Islet precursor cell (in vitro differentiated cells): ENCODE measurements around the gene FRG2C.
"Not testable (repeated sequence)": the region's sequence is repeated elsewhere in the genome, so short reads cannot be mapped to it uniquely, and the experiment has no call there.

Experiments used
- DNase-seq: peaks from one replicate; pipeline ENCODE4 v3.0.0-alpha.2; 2018

The FRG2C gene

GRCh38 chr3:75669348-75670297 lies 5.5 kb downstream of the FRG2C start:
- peak; percentile 81 for DNase-seq

- DNase-seq, result peak; percentile 85
Measured at GRCh38 chr3:75670298-75671286, 6.5 kb downstream of the FRG2C start.

- DNase-seq, result not testable (repeated sequence)
Measured at GRCh38 chr3:75671287-75672139, 7.4 kb downstream of the FRG2C start.

GRCh38 chr3:75672140-75672775 lies 8.1 kb downstream of the FRG2C start:
- peak; percentile 93 for DNase-seq

- not testable (repeated sequence) for DNase-seq
Measured at GRCh38 chr3:75683965-75684364, 19.8 kb downstream of the FRG2C start.

- DNase-seq, result no peak
Measured at GRCh38 chr3:75687323-75687722, 23.2 kb downstream of the FRG2C start.

GRCh38 chr3:75692061-75692460 lies 27.9 kb downstream of the FRG2C start:
- DNase-seq, result no peak
